COLO668 (cell line): ENCODE measurements around the gene ATG12.
"Not testable (repeated sequence)": the region's sequence is repeated elsewhere in the genome, so short reads cannot be mapped to it uniquely, and the experiment has no call there.

ENCODE experiments used
- DNase-seq: peaks from one replicate; lab custom pipeline; 2025; ENCODE audit not compliant: unreplicated experiment; lab: John Stamatoyannopoulos, UW

ATG12 gene

DNA sequence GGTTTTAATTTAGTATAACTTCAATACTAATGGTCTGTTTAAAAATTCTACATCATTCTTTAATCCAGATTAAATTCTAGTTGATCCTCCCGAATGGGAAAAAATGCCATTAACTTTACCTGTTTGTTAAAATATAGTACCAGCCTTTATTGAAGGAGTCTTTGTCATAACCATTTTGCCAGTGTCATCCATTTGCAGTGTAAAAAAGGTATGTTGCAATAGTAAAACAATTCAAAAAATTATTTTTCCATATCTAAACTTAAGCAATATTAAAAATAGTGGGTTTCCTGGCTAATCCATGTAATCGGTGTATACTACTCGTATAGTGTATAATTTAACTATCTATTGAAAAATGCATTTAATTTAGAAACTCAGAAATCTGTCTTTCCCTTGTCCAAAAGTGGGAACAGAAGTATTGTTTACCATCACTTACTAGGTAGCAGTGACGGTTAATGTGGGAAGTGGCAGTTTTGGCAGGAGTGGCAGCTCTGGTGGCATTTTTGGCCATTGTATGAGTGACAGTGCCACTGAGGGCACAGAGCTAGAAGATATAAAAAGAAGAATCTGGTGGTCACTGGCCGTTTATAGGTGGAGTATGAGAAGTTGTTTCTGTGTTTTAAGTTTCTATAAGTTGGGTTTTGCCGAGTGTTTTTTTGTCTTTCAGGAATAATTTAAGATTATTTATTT is 2.2 kb upstream of the ATG12 start:
- no peak for DNase-seq

GRCh38 chr5:115842952-115843351 is 1.6 kb upstream of the ATG12 start:
- DNase-seq, result no peak

- peak; percentile 79 for DNase-seq
Measured at GRCh38 chr5:115842089-115842935, 947 bp upstream of the ATG12 start.

GRCh38 chr5:115840873-115841272 is 492 bp downstream of the ATG12 start:
- DNase-seq, result no peak

DNA sequence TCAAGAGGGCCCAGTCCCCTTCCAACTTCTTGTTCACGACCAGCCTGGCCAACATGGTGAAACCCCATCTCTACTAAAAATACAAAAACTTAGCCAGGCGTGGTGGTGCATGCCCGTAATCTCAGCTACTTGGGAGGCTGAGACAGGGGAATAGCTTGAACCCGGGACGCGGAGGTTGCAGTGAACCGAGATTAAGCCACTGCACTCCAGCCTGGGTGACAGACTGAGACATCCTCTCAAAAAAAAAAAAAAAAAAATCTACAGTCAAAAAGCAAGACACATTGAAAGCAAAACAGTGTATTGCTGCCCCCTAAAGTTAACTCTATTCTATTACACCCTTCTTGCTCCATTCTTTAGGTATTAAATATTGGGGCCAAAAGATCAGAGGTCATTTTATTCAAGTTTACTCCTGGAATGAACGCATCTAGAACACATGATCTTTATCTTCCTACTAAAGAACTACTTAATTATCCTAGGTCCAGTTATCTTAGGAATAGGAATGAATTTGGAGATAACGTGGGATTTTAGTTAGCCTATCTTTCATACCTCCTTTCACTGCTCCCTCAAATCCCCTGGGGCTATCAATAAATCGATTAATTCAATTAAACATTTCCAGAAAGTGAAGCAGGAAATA is 2.4 kb downstream of the ATG12 start:
- no peak for DNase-seq

DNA sequence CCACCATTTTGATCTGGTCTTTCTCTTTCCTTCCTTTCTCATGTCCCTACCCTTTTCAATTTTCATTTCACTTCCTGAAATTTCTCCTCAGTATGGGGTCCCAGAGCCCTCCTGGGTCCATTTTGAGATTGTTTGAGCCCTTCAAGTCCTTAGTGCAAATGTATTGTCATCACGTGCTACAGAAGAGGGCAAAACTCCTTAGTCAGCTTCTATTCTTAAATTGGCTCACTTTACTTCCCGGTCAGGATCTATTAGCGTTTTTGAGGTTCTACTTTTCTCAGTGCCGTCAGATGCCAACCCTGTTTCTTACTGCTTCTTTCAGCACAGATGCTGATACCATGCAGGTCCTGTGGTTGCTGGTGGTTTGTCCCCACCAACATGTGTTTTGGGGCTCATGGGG is 5.9 kb downstream of the ATG12 start:
- no peak for DNase-seq

GRCh38 chr5:115831163-115831768 is 10.1 kb downstream of the ATG12 start:
- peak; percentile 3 for DNase-seq

- DNase-seq, result no peak
Measured at GRCh38 chr5:115829913-115830312, 11.5 kb downstream of the ATG12 start.

- no peak for DNase-seq
Measured at GRCh38 chr5:115825948-115826347, 15.4 kb downstream of the ATG12 start.

DNA sequence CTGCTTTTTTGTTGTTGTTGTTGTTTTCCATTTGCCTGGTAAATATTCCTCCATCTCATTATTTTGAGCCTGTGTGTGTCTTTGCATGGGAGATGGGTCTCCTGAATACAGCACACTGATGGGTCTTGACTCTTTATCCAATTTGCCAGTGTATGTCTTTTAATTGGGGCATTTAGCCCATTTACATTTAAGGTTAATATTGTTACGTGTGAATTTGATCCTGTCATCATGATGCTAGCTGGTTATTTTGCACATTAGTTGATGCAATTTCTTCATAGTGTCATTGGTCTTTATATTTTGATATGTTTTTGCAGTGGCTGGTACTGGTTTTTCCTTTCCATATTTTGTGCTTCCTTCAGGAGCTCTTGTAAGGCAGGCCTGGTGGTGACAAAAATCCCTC is 16.4 kb downstream of the ATG12 start:
- DNase-seq, result not testable (repeated sequence)

- no peak for DNase-seq
Measured at GRCh38 chr5:115820846-115821245, 20.5 kb downstream of the ATG12 start.

DNA sequence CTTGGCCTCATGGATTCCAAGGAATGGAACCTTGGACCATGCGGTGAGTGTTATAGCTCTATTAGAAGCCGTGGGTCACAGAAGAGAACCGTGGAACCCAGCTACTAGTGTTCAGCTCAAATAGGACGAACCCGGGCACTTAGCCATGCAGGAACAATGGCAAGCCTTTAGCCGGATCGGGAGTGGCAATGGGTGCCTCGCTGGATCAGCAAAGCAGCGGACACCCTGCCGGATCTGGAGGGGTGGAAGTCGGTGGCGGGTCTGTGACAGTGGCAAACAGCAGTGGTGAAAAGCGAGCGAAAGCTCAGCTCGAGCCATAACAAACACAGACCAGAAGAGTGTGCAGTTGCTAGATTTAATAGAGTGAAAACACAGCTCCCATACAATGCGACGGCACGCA is 22.5 kb downstream of the ATG12 start:
- no peak for DNase-seq

- DNase-seq, result no peak
Measured at GRCh38 chr5:115817386-115817785, 24.0 kb downstream of the ATG12 start.

GRCh38 chr5:115816226-115817081 is 24.9 kb downstream of the ATG12 start, which contains the start of gene CDO1:
CDO1 (minus strand) TSS chr5:115816659; CDS start chr5:115816397, 262 bp downstream.
- DNase-seq, result no peak

DNA sequence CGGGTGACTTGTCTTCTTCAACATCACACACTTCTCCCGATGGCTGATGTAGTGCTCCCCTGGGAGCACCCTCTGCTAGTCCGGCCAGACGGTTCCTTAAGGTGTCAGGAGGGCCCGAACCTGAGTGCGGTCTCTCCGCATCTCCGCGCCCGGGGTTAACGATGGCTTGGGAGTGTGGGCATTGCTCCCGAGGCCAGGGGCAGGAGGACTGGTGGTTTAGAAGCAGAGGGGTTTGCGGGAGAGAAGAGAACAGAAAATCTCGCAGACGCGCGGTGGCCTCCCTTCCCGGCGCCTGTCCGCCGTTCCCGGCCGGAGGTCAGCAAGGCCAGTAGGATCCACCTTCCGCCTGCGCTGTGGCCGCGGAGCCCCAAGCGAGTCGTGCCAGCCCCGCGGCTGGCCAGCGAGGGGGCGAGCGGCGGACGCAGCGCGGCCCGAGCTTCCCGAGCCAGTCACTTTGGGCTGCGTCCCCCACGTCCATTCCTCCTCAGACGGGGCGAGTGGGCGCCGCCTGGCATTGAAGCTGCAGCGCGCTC is 25.6 kb downstream of the ATG12 start:
- DNase-seq, result no peak

DNA sequence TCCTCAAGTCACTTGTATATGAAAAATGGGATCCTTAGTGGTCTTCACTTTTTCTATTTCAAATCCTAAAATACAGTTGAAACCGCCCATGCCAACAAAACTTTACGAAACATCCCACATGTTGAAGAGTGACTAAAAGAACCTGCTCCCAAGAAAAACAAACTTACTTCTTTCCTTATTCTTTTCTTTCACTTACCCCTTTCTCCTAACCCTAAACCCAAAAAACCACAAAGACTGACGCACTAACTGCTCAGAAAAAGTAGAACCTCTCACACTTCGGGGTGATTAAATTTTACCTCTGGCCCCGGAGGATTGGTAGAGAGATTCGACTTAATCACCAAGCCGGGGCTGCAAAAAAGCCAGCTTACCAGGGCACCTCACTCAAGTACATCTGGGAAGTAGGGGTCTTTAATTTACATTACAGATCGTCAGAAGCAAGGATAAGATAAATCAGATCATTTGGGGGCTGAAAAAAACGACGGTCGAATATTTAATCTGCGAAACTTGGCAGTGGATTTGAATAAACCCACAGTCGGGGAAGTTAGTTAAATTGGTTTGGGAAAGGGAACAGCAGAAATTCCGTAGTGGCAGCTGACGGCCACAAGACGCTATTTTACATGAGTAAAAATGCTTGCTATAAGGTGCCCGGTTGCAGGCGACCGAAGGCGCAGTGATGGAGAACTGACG is 26.2 kb downstream of the ATG12 start:
- DNase-seq, result no peak

DNA sequence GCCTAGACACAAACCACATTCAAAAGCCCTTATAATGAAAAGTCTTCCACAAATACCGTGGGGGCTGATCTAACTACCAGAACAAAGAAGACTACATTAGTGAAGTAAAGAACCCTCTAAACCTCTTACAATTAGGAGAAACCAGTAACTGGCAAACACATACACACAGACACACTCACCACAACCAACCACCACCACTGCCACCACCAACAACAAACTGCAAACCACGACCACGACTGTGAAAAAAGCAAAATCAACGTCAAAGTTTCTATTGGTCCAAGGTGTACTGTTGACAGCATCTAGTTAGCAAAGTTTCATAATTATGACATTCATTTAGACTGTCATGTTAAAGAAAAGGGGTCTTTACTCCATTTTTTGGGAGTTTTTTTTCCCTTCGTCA is 27.6 kb downstream of the ATG12 start:
- no peak for DNase-seq

GRCh38 chr5:115812372-115812771 is 29.0 kb downstream of the ATG12 start:
- DNase-seq, result no peak

DNA sequence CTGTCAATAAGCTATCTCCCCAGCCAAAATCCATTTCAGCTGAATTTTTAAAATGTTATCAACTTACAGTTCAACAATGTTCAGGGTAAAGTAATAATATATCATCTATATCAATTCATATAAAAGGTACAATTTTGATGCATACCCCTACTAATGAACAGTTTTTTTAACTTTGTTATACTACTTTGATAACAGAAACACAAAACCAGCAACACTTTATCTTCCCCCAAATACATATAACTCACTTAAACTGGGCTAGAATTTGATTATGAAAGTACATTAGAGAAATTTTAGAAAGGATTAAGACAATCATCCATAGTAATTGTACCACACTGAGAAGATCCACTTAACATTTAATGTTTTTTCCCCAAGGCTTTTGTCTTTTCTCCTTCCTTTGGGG is 30.0 kb downstream of the ATG12 start:
- DNase-seq, result no peak

- no peak for DNase-seq
Measured at GRCh38 chr5:115810761-115811160, 30.6 kb downstream of the ATG12 start.
